RPMI8226 (cell line): ENCODE data around the gene GRM1.

Source experiments
- DNase-seq: peaks from one replicate; pipeline ENCODE4 v3.0.0-alpha.2; 2015

The GRM1 gene

DNA sequence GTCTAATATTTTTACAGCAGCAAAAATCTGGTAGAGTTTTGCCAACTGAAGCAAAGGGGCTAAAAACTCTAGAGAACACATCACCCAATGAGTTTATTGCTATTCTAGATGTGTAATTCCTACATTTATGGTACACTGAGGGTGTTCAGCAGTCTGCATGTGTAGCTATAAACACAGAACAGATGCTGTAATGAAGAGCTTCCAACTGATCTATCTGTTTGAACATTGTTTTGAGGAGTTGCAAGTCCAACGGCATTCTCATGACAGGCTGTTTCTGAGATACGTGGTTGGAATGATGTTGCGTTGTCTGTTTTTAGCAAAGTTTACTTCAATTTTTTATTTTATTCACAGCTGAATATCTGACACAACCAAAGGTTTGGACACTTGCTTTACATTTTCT is 373.6 kb downstream of the GRM1 start:
- DNase-seq: no peak

GRCh38 chr6:146408583-146408982 is 379.7 kb downstream of the GRM1 start:
- no peak for DNase-seq

DNA sequence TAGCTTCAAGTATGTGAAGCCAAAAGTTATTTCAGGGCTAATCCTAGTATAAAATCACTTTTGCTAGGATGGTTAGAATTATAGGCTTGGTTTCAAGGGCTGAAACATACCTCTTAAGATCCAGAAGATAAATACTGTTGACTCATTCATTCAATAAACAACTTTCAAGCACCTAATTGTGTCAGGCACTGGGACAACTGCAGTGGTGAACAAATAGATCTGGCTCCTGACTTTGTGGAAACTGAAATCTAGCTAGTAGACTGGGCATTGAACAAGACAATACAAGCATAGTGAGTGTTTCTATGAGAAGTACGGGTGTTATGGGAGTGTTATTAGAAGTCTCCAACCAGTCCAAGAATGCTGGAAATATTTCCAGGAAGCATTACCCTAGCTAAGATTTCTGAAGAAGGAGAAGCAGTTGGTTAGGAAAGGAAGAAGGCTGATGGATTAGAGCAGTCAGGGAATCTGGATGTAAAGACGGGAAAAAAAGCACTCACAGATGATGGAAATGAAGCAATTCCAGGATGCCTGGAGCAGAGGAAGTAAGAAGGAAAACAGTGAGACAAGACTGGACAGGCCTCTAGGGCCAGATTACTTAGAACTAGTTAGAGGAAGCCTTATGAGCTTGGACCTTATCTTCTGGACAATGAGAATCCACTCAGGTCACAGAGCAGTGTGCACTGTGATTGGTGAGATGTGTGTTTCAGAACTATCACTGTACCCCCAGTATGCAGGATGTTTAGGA is 382.2 kb downstream of the GRM1 start:
- no peak for DNase-seq

DNA sequence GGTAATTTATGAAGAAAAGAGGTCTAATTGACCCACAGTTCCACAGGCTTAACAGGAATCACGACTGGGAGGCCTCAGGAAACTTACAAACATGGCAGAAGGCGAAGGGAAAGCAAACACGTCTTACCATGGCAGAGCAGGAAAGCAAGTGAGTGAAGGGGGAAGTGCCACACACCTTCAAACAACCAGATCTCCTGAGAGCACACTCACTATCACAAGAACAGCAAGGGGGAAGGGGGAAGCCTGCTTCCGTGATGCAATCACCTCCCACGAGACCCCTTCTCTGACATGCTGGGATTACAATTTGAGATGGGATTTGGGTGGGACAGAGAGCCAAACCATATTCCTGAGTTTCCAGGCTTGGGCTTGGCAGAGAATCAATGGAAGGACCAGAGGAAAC is 390.7 kb downstream of the GRM1 start:
- DNase-seq: no peak

GRCh38 chr6:146420255-146420654 is 391.4 kb downstream of the GRM1 start:
- no peak for DNase-seq

- no peak for DNase-seq
Measured at GRCh38 chr6:146422789-146423375, 394.0 kb downstream of the GRM1 start.

- no peak for DNase-seq
Measured at GRCh38 chr6:146423452-146423851, 394.6 kb downstream of the GRM1 start.

- no peak for DNase-seq
Measured at GRCh38 chr6:146426516-146426915, 397.7 kb downstream of the GRM1 start.

DNA sequence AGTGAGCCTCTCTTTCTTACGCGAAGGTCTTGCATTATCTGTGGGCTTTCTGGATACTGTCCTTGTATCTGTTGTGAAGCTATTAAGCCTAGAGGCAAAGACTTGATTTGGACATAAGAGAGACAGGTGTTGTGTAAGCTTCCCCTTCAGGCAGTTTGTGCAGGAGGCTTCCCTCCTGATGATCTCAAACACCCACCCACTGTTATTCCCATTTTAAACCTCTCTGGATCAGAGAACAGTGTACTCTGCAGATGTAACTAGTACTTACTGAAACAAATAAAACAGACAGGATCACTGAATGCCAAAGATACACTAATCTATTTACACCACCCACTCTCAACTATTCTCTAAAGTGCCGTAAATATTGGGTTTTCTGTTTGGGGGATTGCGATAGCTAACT is 401.0 kb downstream of the GRM1 start:
- no peak for DNase-seq

DNA sequence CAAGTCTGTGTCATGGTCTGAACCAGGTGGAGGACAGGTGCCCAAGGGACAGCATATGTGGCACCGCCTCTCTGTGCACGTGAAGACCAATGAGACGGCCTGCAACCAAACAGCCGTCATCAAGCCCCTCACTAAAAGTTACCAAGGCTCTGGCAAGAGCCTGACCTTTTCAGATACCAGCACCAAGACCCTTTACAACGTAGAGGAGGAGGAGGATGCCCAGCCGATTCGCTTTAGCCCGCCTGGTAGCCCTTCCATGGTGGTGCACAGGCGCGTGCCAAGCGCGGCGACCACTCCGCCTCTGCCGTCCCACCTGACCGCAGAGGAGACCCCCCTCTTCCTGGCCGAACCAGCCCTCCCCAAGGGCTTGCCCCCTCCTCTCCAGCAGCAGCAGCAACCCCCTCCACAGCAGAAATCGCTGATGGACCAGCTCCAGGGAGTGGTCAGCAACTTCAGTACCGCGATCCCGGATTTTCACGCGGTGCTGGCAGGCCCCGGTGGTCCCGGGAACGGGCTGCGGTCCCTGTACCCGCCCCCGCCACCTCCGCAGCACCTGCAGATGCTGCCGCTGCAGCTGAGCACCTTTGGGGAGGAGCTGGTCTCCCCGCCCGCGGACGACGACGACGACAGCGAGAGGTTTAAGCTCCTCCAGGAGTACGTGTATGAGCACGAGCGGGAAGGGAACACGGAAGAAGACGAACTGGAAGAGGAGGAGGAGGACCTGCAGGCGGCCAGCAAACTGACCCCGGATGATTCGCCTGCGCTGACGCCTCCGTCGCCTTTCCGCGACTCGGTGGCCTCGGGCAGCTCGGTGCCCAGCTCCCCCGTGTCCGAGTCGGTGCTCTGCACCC is 405.2 kb downstream of the GRM1 start:
- no peak for DNase-seq

DNA sequence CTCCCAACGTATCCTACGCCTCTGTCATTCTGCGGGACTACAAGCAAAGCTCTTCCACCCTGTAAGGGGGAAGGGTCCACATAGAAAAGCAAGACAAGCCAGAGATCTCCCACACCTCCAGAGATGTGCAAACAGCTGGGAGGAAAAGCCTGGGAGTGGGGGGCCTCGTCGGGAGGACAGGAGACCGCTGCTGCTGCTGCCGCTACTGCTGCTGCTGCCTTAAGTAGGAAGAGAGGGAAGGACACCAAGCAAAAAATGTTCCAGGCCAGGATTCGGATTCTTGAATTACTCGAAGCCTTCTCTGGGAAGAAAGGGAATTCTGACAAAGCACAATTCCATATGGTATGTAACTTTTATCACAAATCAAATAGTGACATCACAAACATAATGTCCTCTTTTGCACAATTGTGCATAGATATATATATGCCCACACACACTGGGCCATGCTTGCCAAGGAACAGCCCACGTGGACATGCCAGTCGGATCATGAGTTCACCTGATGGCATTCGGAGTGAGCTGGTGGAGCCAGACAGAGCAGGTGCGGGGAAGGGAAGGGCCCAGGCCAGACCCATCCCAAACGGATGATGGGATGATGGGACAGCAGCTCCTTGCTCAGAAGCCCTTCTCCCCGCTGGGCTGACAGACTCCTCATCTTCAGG is 406.0 kb downstream of the GRM1 start:
- DNase-seq: no peak

DNA sequence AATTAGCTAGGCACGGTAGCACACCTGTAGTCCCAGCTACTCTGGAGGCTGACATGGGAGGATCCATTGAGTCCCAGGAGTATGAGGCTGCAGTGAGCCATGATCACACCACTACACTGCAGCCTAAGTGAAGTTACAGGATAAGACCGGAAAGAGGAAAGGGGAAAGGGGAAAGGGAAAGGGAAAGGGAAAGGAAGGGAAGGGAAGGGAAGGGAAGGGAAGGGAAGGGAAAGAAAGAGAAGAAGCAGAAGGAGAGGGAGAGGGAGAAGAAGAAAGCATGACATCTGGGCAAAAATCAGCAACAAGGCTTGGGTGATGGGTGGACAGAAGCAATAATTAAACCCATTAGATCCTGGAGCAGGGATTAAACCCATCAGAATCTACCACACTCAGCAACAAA is 413.0 kb downstream of the GRM1 start:
- no peak for DNase-seq

DNA sequence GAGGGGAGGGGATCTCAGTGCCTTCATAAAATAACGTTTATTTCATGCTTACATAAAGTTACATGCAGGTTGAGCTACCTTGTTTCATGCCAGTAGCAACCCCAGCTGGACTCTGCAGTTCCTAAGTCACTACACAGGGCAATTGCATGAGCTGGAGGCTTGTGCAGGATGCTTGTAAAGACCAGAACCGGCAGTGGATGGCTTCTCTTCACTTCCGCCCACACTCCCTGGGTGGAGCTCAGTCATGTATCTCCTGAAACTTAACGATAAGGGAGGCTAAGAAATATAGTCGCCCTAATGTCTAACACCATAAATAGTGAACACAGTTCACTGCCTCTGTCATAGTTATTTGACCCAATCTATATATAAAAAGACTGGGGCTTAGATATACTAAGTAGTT is 415.3 kb downstream of the GRM1 start:
- DNase-seq: no peak

DNA sequence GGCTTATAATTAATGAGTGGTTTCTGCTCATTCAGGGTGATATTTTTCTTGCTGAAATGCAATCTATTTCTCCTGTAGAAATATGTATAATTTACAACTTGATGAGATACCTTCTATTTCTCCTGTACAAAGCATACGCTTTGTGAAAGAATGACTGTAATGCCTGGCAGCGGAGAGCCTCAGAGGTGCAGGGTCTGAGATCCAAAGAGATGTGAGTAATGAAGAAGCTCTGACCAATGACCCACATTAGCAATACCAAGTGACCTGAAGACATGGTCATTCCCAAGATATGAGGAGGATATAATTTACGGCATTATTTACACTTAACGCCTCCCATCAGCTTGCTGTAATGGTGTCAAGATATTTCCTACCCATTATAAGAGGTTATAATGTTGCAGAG is 416.4 kb downstream of the GRM1 start:
- DNase-seq: no peak

GRCh38 chr6:146456886-146457285 is 428.0 kb downstream of the GRM1 start:
- DNase-seq: no peak

- no peak for DNase-seq
Measured at GRCh38 chr6:146460941-146461340, 432.1 kb downstream of the GRM1 start.

DNA sequence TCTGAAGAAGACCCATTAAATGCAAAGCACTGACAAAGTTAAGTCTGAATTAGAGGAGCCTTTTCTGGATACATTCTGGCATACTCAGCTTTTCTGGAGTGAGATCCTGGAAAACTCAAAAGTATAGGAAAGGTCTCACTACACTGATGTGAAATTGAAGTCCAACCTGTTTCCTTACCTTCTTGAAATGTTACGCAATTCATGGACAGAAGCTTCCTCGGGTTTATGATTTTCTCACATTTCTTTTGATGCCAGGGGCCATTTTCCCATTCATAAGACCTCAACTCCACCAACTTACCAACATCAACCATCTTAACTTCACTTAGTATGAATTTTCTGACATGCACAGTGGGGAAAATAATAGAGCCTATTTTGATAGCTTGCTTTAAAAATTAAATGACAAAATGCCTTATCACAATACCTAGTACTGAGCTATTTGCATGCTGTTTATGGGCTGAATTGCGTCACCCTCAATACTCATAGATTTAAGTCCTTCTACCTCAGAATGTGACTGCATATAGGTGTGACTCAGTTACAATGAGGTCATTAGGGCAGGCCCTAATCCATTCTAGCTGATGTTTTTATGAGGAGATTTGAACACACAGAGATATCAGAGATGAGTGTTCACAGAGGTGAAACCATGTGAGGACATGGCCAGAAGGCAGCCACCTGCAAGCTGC is 441.4 kb downstream of the GRM1 start:
- no peak for DNase-seq

GRCh38 chr6:146472918-146473317 is 444.1 kb downstream of the GRM1 start:
- no peak for DNase-seq

- DNase-seq: no peak
Measured at GRCh38 chr6:146481527-146481926, 452.7 kb downstream of the GRM1 start.

- no peak for DNase-seq
Measured at GRCh38 chr6:146484411-146484810, 455.5 kb downstream of the GRM1 start.
